Body of pancreas (tissue), 4 donors: ENCODE data around the gene TFAP2B. TPM values are rescaled to one million over a fixed set of nuclear protein-coding genes. Genes with fewer than 3 reads are reported as not detected.

ENCODE experiments used
- ATAC-seq: fragments of 150-250 bp; one replicate; pipeline ENCODE4 v1.9.1; 2016
- DNase-seq, 4 donors: peaks; one replicate each; pipeline ENCODE4 v3.0.0-alpha.2; 2019
- H3K27ac ChIP-seq, 4 donors: fragments of 200-600 bp; sonication (generic); 1 replicate in 3 of 4; 2 replicates in 1 of 4; pipeline versions ENCODE4 v1.5.1 to v1.6.1; 2016 to 2019; ENCODE audit warnings: mild to moderate bottlenecking in 1 of 4, mixed read lengths in 1 of 4, moderate library complexity in 1 of 4
- H3K27me3 ChIP-seq, 2 donors: fragments of 200-600 bp; sonication (generic); one replicate each; pipeline ENCODE4 v1.6.0; 2016; ENCODE audit warnings: mild to moderate bottlenecking in 1 of 2
- H3K36me3 ChIP-seq, 2 donors: fragments of 200-600 bp; sonication (generic); replicated peaks in 1 of 2; 2 replicates each; pipeline ENCODE4 v1.5.1; 2016; ENCODE audit warnings: low read depth in 2 of 2; ENCODE audit not compliant: insufficient read depth in 1 of 2
- H3K4me1 ChIP-seq: fragments of 200-600 bp; sonication (generic); one replicate; pipeline ENCODE4 v1.6.0; 2016
- H3K4me3 ChIP-seq, 2 donors: fragments of 200-600 bp; sonication (generic); 1 replicate in 1 of 2; 2 replicates in 1 of 2; pipeline ENCODE4 v1.5.1; 2016 to 2019
- H3K9me3 ChIP-seq, 3 donors: fragments of 200-600 bp; sonication (generic); 1 replicate in 2 of 3; 2 replicates in 1 of 3; pipeline ENCODE4 v1.5.1; 2016
- CTCF ChIP-seq, 7 experiments: fragments of 450-650 bp in 4 of 7; fragments of 200-600 bp in 3 of 7; sonication (generic) in 3 of 7; IDR thresholded peaks; one replicate each; pipeline ENCODE4 v1.5.1; 2016 to 2019; ENCODE audit warnings: antibody characterized with exemption in 7 of 7
- POLR2A ChIP-seq, 3 donors: fragments of 450-650 bp; IDR thresholded peaks; one replicate each; pipeline ENCODE4 v1.6.1; 2016; ENCODE audit warnings: antibody characterized with exemption in 3 of 3, mild to moderate bottlenecking in 2 of 3
- WGBS, 2 donors: methylation state at CpG; one replicate each; pipeline ENCODE4 v1.1.5; 2017; 5-methylcytosine and 5-hydroxymethylcytosine counted together
- intact Hi-C: fragments of 100-400 bp; cut with DNase I; formaldehyde crosslinking; loops from one replicate; pipeline ENCODE4 v1.15.1; 2023
- total RNA-seq, 2 donors: library from RNA; depleted of rRNA; stranded (reverse); fragments of >200 nt; gene quantifications; one replicate each; pipeline ENCODE4 v1.1.0, GENCODE V29; 2016

Gene TFAP2B
- total RNA-seq, 2 donors from 2014 or later: not detected

GRCh38 chr6:50884364-50884763 is 65.7 kb downstream of the TFAP2B start:
- intact Hi-C loops: no loop called here
- no peaks in the 10 kb centered on the region for H3K9me3 ChIP-seq
- H3K27me3 ChIP-seq: no peaks in the 10 kb centered on the region
- TF ChIP-seq CTCF (IDR thresholded peaks at IDR 0.05) (no peak), POLR2A (IDR thresholded peaks at IDR 0.05) (no peak)
- WGBS, 2 donors: 37 to 51% methylated on average over 3 of the region's 3 CpGs
- no peak overlapping the region for H3K27ac ChIP-seq
- no peak overlapping the region for H3K4me3 ChIP-seq
- ATAC-seq (no peak), DNase-seq (no peak)
- H3K36me3 ChIP-seq: no peaks in the 10 kb centered on the region
- no peaks in the 10 kb centered on the region for H3K4me1 ChIP-seq

- Histone ChIP-seq H3K4me1 (no peaks in the 10 kb centered on the region), H3K27ac (no peak overlapping the region), H3K9me3 (no peaks in the 10 kb centered on the region), H3K4me3 (no peak overlapping the region), H3K27me3 (no peaks in the 10 kb centered on the region), H3K36me3 (no peaks in the 10 kb centered on the region)
- intact Hi-C loops: no loop called here
- ATAC-seq (no peak), DNase-seq (no peak)
- no peak for TF ChIP-seq POLR2A (IDR thresholded peaks at IDR 0.05)
- no peak for TF ChIP-seq CTCF (IDR thresholded peaks at IDR 0.05)
- 83 to 93% methylated on average over 1 of the region's 1 CpG for WGBS, 2 donors
These were observed 68.4 kb downstream of the TFAP2B start for GRCh38 chr6:50887112-50887511.

GRCh38 chr6:50889497-50889896 is 70.8 kb downstream of the TFAP2B start:
- WGBS, 2 donors: 48 to 49% methylated on average over 3 of the region's 3 CpGs
- ATAC-seq (no peak), DNase-seq (no peak)
- Histone ChIP-seq H3K4me1 (no peaks in the 10 kb centered on the region), H3K9me3 (no peaks in the 10 kb centered on the region), H3K4me3 (no peak overlapping the region), H3K27ac (no peak overlapping the region), H3K36me3 (no peaks in the 10 kb centered on the region), H3K27me3 (no peaks in the 10 kb centered on the region)
- TF ChIP-seq CTCF (IDR thresholded peaks at IDR 0.05): no peak
- TF ChIP-seq POLR2A (IDR thresholded peaks at IDR 0.05): no peak
- intact Hi-C loops: no loop called here

- Histone ChIP-seq H3K27ac (no peak overlapping the region), H3K9me3 (no peaks in the 10 kb centered on the region), H3K4me3 (no peak overlapping the region), H3K36me3 (no peaks in the 10 kb centered on the region), H3K27me3 (no peaks in the 10 kb centered on the region), H3K4me1 (no peaks in the 10 kb centered on the region)
- DNase-seq: no peak
- intact Hi-C loops: no loop called here
- TF ChIP-seq CTCF (IDR thresholded peaks at IDR 0.05): no peak
- TF ChIP-seq POLR2A (IDR thresholded peaks at IDR 0.05): no peak
- ATAC-seq: no peak
- 30 to 39% methylated on average over 2 of the region's 2 CpGs for WGBS, 2 donors
These were observed 71.3 kb downstream of the TFAP2B start for GRCh38 chr6:50889935-50890334.

GRCh38 chr6:50890579-50890978 is 71.9 kb downstream of the TFAP2B start:
- TF ChIP-seq POLR2A (IDR thresholded peaks at IDR 0.05) (no peak), CTCF (IDR thresholded peaks at IDR 0.05) (no peak)
- no peaks in the 10 kb centered on the region for H3K27me3 ChIP-seq

More at GRCh38 chr6:50890579-50890978, 71.9 kb downstream of the TFAP2B start:
- Histone ChIP-seq H3K27ac (no peak overlapping the region), H3K4me3 (no peak overlapping the region), H3K9me3 (no peaks in the 10 kb centered on the region), H3K36me3 (no peaks in the 10 kb centered on the region), H3K4me1 (no peaks in the 10 kb centered on the region)
- DNase-seq (no peak), ATAC-seq (no peak)
- intact Hi-C loops: no loop called here
